WTC11 (cell line): ENCODE results near the gene CHTF8. TPM values are rescaled to one million over a fixed set of nuclear protein-coding genes. Genes with fewer than 3 reads are reported as not detected.

Experiments
- ATAC-seq: fragments of 200-7000 bp; cut with Tn5 transposase; 2 replicates; pipeline ENCODE4 v1.10.0; 2021; ENCODE audit warnings: mild to moderate bottlenecking, moderate library complexity
- CTCF ChIA-PET: fragments of 300-600 bp; sonication (Branson Sonifier 250); formaldehyde crosslinking; loops from one replicate; lab custom pipeline; 2021; ENCODE audit warnings: antibody characterized with exemption; lab: Charles Lee
- POLR2A ChIA-PET: fragments of 350-600 bp; sonication (Branson Sonifier 250); formaldehyde crosslinking; loops from one replicate; lab custom pipeline; 2021; ENCODE audit warnings: antibody characterized with exemption; lab: Charles Lee
- DNase-seq: peaks from one replicate; pipeline ENCODE4 v3.0.0; 2021; ENCODE audit warnings: low spot score
- H3K27ac Mint-ChIP-seq: 2 replicates; pipeline ENCODE4 v1.8.0; 2021; ENCODE audit warnings: mixed read lengths
- H3K27me3 Mint-ChIP-seq: 2 replicates; pipeline ENCODE4 v1.8.0; 2021; ENCODE audit warnings: low read depth, mild to moderate bottlenecking, moderate library complexity, mixed read lengths
- H3K36me3 Mint-ChIP-seq: 2 replicates; pipeline ENCODE4 v1.8.0; 2021; ENCODE audit warnings: mixed read lengths
- H3K4me1 Mint-ChIP-seq: 2 replicates; pipeline ENCODE4 v1.8.0; 2022; ENCODE audit warnings: mixed read lengths
- H3K4me3 Mint-ChIP-seq: 2 replicates; pipeline ENCODE4 v1.8.0; 2021; ENCODE audit warnings: mild to moderate bottlenecking, moderate library complexity, mixed read lengths
- H3K9me3 Mint-ChIP-seq: 2 replicates; pipeline ENCODE4 v1.8.0; 2021; ENCODE audit warnings: mixed read lengths
- CREM ChIP-seq: sonication (generic); formaldehyde crosslinking; IDR thresholded peaks from 2 replicates; pipeline ENCODE4 v1.8.1; 2022; ENCODE audit warnings: mild to moderate bottlenecking, missing genetic modification reagents, moderate library complexity
- ESRRA ChIP-seq: sonication (generic); formaldehyde crosslinking; IDR thresholded peaks from 2 replicates; pipeline ENCODE4 v1.8.1; 2022; ENCODE audit warnings: mild to moderate bottlenecking, missing genetic modification reagents, borderline replicate concordance
- ETV6 ChIP-seq: sonication (generic); formaldehyde crosslinking; IDR thresholded peaks from 2 replicates; pipeline ENCODE4 v1.8.1; 2022; ENCODE audit warnings: mild to moderate bottlenecking, missing genetic modification reagents
- FOXJ3 ChIP-seq: sonication (generic); formaldehyde crosslinking; IDR thresholded peaks from 2 replicates; pipeline ENCODE4 v1.9.0; 2021; ENCODE audit warnings: missing genetic modification reagents, mild to moderate bottlenecking, borderline replicate concordance
- FOXK1 ChIP-seq: sonication (generic); formaldehyde crosslinking; IDR thresholded peaks from 2 replicates; pipeline ENCODE4 v1.8.0; 2022; ENCODE audit warnings: mild to moderate bottlenecking, moderate library complexity, missing genetic modification reagents
- IRF2 ChIP-seq: sonication (generic); formaldehyde crosslinking; IDR thresholded peaks from 2 replicates; pipeline ENCODE4 v1.8.0; 2022; ENCODE audit warnings: low read depth, missing genetic modification reagents, borderline replicate concordance
- KAT7 ChIP-seq: sonication (generic); formaldehyde crosslinking; IDR thresholded peaks from 2 replicates; pipeline ENCODE4 v1.8.1; 2023; ENCODE audit warnings: missing genetic modification reagents, mild to moderate bottlenecking, borderline replicate concordance
- MYBL2 ChIP-seq: sonication (generic); formaldehyde crosslinking; IDR thresholded peaks from 2 replicates; pipeline ENCODE4 v1.8.1; 2023; ENCODE audit warnings: mild to moderate bottlenecking, moderate library complexity, missing genetic modification reagents
- NR1H2 ChIP-seq: sonication (generic); formaldehyde crosslinking; IDR thresholded peaks from 2 replicates; pipeline ENCODE4 v1.9.0; 2021; ENCODE audit warnings: mild to moderate bottlenecking, moderate library complexity, missing genetic modification reagents
- NR3C1 ChIP-seq: sonication (generic); formaldehyde crosslinking; conservative IDR thresholded peaks from 2 replicates; pipeline ENCODE4 v1.8.1; 2023; ENCODE audit warnings: low read depth, mild to moderate bottlenecking, missing genetic modification reagents
- SMAD4 ChIP-seq: sonication (generic); formaldehyde crosslinking; IDR thresholded peaks from 2 replicates; pipeline ENCODE4 v1.8.0; 2022; ENCODE audit warnings: mild to moderate bottlenecking, missing genetic modification reagents
- SOX15 ChIP-seq: fragments of 250-450 bp; sonication (Bioruptor Pico); IDR thresholded peaks from 2 replicates; pipeline ENCODE4 v1.9.0; 2021; ENCODE audit warnings: mild to moderate bottlenecking
- TCF7 ChIP-seq: sonication (generic); formaldehyde crosslinking; IDR thresholded peaks from 2 replicates; pipeline ENCODE4 v1.8.0; 2022; ENCODE audit warnings: mild to moderate bottlenecking, low read depth, missing genetic modification reagents, moderate library complexity
- TEAD1 ChIP-seq: sonication (generic); formaldehyde crosslinking; IDR thresholded peaks from 2 replicates; pipeline ENCODE4 v1.8.0; 2022; ENCODE audit warnings: mild to moderate bottlenecking, missing genetic modification reagents
- ZNF138 ChIP-seq: sonication (generic); formaldehyde crosslinking; conservative IDR thresholded peaks from 2 replicates; pipeline ENCODE4 v1.8.1; 2022; ENCODE audit warnings: mild to moderate bottlenecking, moderate library complexity, missing genetic modification reagents
- ZNF219 ChIP-seq: sonication (generic); formaldehyde crosslinking; IDR thresholded peaks from 2 replicates; pipeline ENCODE4 v1.8.0; 2023; ENCODE audit warnings: missing genetic modification reagents, mild to moderate bottlenecking, borderline replicate concordance
- ZNF232 ChIP-seq: sonication (generic); formaldehyde crosslinking; IDR thresholded peaks from 2 replicates; pipeline ENCODE4 v1.8.0; 2022; ENCODE audit warnings: mild to moderate bottlenecking, missing genetic modification reagents
- ZNF396 ChIP-seq: fragments of 250-450 bp; sonication (Bioruptor Pico); IDR thresholded peaks from 2 replicates; pipeline ENCODE4 v1.8.0; 2021; ENCODE audit warnings: mild to moderate bottlenecking, moderate library complexity, borderline replicate concordance
- ZNF671 ChIP-seq: fragments of 250-450 bp; sonication (Bioruptor Pico); IDR thresholded peaks from 2 replicates; pipeline ENCODE4 v1.8.0; 2021; ENCODE audit warnings: mild to moderate bottlenecking
- total RNA-seq: library from RNA; stranded (reverse); gene quantifications from 3 replicates; pipeline ENCODE4 v1.2.3, GENCODE V29; 2021
- TF ChIP-seq, protein P1 (sequence below): sonication (generic); formaldehyde crosslinking; IDR thresholded peaks from 2 replicates; pipeline ENCODE4 v1.8.1; 2023; ENCODE audit warnings: mild to moderate bottlenecking, missing genetic modification reagents, moderate library complexity
- TF ChIP-seq, protein P2 (sequence below): sonication (generic); formaldehyde crosslinking; IDR thresholded peaks from 2 replicates; pipeline ENCODE4 v1.8.0; 2022; ENCODE audit warnings: mild to moderate bottlenecking, missing genetic modification reagents
- TF ChIP-seq, protein P3 (sequence below): sonication (generic); formaldehyde crosslinking; IDR thresholded peaks from 2 replicates; pipeline ENCODE4 v1.8.0; 2022; ENCODE audit warnings: mild to moderate bottlenecking, missing genetic modification reagents
- TF ChIP-seq, protein P4 (sequence below): fragments of 250-450 bp; sonication (Bioruptor Pico); IDR thresholded peaks from 2 replicates; pipeline ENCODE4 v1.9.0; 2021; ENCODE audit warnings: moderate library complexity, mild to moderate bottlenecking, inconsistent platforms, borderline replicate concordance
- TF ChIP-seq, protein P5 (sequence below): sonication (generic); formaldehyde crosslinking; IDR thresholded peaks from 2 replicates; pipeline ENCODE4 v1.8.1; 2023; ENCODE audit warnings: mild to moderate bottlenecking, missing genetic modification reagents
- TF ChIP-seq, protein P6 (sequence below): sonication (generic); formaldehyde crosslinking; IDR thresholded peaks from 2 replicates; pipeline ENCODE4 v1.8.0; 2022; ENCODE audit warnings: mild to moderate bottlenecking, missing genetic modification reagents
- TF ChIP-seq, protein P7 (sequence below): sonication (generic); formaldehyde crosslinking; IDR thresholded peaks from 2 replicates; pipeline ENCODE4 v1.8.1; 2023; ENCODE audit warnings: mild to moderate bottlenecking, missing genetic modification reagents
- TF ChIP-seq, protein P8 (sequence below): sonication (generic); formaldehyde crosslinking; IDR thresholded peaks from 2 replicates; pipeline ENCODE4 v1.8.1; 2022; ENCODE audit warnings: missing genetic modification reagents, borderline replicate concordance

CHTF8 gene
- total RNA-seq, 1 experiment from 2014 or later, result 115 TPM

DNA sequence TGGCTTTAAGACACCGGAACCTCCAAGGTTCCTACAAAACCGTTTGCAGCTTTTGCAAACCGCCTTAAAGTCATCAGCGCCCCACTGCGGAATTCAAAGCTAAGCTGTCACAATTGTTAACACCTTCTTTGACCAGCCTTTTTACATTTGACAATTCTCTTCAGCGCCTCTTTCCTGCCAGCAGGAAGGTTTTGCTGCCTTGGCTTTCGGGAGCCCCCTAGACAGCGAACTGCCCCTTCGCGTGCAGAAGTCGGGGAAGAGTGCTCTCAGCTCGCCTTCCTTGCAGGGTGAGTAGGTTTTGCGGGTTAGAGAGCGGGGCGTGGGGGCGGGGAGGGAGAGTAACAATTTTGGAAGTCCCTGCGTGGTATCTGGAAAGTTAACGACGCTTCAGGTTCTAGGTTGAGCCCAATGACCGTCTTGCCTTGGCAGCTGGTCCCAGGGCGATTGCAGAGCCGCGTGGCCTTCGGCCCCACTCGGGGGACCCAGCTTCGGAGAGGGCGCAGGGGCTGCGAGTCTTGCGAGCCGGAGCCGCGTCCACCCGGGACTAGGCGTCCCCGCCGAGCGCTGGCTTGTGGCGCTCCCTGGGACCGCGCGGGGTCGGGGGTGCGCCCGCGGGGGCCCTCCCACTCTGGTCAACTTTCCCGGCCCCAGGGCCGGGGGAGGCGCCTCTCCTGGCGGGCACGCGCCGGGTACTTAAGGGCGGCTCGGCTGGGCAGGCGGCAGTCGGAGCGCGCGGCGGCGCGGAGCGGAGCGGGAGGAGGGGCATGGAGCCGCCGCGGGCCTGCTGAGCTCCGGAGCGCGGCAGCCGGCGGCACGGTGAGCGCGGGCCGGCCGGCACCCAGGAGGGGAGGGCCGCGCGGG is 26.7 kb downstream of the CHTF8 start, which contains the start of gene HAS3:
TSS of gene HAS3 (plus strand) at position 153 of the 861 bp plus-strand sequence. CDS start 3,743 bp downstream, outside the sequence.
- H3K27ac Mint-ChIP-seq, result peak within 1 kb of the TSS; percentile 98
- peaks cover 67% of the 10 kb centered on the region for H3K4me1 Mint-ChIP-seq
- peaks cover 14% of the 10 kb centered on the region for H3K36me3 Mint-ChIP-seq
- peaks cover 6% of the 10 kb centered on the region; the same call in 1 of the 2 replicates for H3K27me3 Mint-ChIP-seq
- ATAC-seq, result peak; percentile 25
- ChIA-PET POLR2A (interaction anchor here (0.6 to 1.6 kb wide), 5 partner anchors 16 to 697 kb away, joined by 3 to 6 read pairs (median 4); no protein-coding TSS in a partner anchor), CTCF (interaction anchor here (0.5 to 2.2 kb wide), 17 partner anchors 12 to 577 kb away, joined by 3 to 18 read pairs (median 4); partner anchors contain the start of gene CDH3)
- H3K9me3 Mint-ChIP-seq, result no peaks in the 10 kb centered on the region
- peak; percentile 74 for DNase-seq
- peak within 1 kb of the TSS; percentile 96 for H3K4me3 Mint-ChIP-seq
- TF ChIP-seq SMAD4 (CRISPR knock-in tag), result 0 out of 2 replicates have a peak, but pooled peaks have one; percentile 20
- TF ChIP-seq CREM (CRISPR knock-in tag), result no peak
- TF ChIP-seq, protein P1, sequence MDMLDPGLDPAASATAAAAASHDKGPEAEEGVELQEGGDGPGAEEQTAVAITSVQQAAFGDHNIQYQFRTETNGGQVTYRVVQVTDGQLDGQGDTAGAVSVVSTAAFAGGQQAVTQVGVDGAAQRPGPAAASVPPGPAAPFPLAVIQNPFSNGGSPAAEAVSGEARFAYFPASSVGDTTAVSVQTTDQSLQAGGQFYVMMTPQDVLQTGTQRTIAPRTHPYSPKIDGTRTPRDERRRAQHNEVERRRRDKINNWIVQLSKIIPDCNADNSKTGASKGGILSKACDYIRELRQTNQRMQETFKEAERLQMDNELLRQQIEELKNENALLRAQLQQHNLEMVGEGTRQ (CRISPR knock-in tag), result peak; percentile 12; the same call in 1 of the 2 replicates
- TF ChIP-seq NR1H2 (CRISPR knock-in tag), result no peak
- TF ChIP-seq TCF7 (CRISPR knock-in tag), result no peak
- TF ChIP-seq, protein P2, sequence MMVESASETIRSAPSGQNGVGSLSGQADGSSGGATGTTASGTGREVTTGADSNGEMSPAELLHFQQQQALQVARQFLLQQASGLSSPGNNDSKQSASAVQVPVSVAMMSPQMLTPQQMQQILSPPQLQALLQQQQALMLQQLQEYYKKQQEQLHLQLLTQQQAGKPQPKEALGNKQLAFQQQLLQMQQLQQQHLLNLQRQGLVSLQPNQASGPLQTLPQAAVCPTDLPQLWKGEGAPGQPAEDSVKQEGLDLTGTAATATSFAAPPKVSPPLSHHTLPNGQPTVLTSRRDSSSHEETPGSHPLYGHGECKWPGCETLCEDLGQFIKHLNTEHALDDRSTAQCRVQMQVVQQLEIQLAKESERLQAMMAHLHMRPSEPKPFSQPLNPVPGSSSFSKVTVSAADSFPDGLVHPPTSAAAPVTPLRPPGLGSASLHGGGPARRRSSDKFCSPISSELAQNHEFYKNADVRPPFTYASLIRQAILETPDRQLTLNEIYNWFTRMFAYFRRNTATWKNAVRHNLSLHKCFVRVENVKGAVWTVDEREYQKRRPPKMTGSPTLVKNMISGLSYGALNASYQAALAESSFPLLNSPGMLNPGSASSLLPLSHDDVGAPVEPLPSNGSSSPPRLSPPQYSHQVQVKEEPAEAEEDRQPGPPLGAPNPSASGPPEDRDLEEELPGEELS, result 0 out of 2 replicates have a peak, but pooled peaks have one; percentile 8
- TF ChIP-seq ZNF396 (CRISPR knock-in tag), result no peak
- TF ChIP-seq ZNF138 (CRISPR knock-in tag), result no peak
- TF ChIP-seq, protein P3, sequence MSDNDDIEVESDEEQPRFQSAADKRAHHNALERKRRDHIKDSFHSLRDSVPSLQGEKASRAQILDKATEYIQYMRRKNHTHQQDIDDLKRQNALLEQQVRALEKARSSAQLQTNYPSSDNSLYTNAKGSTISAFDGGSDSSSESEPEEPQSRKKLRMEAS, result no peak; the same call in 1 of the 2 replicates
- TF ChIP-seq, protein P4, sequence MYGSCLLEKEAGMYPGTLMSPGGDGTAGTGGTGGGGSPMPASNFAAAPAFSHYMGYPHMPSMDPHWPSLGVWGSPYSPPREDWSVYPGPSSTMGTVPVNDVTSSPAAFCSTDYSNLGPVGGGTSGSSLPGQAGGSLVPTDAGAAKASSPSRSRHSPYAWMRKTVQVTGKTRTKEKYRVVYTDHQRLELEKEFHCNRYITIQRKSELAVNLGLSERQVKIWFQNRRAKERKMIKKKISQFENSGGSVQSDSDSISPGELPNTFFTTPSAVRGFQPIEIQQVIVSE, result no peak
- TF ChIP-seq, protein P5, sequence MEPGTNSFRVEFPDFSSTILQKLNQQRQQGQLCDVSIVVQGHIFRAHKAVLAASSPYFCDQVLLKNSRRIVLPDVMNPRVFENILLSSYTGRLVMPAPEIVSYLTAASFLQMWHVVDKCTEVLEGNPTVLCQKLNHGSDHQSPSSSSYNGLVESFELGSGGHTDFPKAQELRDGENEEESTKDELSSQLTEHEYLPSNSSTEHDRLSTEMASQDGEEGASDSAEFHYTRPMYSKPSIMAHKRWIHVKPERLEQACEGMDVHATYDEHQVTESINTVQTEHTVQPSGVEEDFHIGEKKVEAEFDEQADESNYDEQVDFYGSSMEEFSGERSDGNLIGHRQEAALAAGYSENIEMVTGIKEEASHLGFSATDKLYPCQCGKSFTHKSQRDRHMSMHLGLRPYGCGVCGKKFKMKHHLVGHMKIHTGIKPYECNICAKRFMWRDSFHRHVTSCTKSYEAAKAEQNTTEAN (CRISPR knock-in tag), result no peak
- TF ChIP-seq ETV6 (CRISPR knock-in tag), result peak; percentile 60; the same call in 1 of the 2 replicates
- TF ChIP-seq FOXJ3, result no peak
- TF ChIP-seq NR3C1 (CRISPR knock-in tag), result no peak
- TF ChIP-seq, protein P6, sequence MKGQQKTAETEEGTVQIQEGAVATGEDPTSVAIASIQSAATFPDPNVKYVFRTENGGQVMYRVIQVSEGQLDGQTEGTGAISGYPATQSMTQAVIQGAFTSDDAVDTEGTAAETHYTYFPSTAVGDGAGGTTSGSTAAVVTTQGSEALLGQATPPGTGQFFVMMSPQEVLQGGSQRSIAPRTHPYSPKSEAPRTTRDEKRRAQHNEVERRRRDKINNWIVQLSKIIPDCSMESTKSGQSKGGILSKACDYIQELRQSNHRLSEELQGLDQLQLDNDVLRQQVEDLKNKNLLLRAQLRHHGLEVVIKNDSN (CRISPR knock-in tag), result peak; percentile 28; the same call in 1 of the 2 replicates
- TF ChIP-seq IRF2, result no peak
- TF ChIP-seq SOX15 (CRISPR knock-in tag), result no peak
- peak; percentile 77 for TF ChIP-seq MYBL2 (CRISPR knock-in tag)
- TF ChIP-seq ESRRA (CRISPR knock-in tag), result no peak
- TF ChIP-seq ZNF671, result peak; percentile 61; the same call in 1 of the 2 replicates
- TF ChIP-seq, protein P7, sequence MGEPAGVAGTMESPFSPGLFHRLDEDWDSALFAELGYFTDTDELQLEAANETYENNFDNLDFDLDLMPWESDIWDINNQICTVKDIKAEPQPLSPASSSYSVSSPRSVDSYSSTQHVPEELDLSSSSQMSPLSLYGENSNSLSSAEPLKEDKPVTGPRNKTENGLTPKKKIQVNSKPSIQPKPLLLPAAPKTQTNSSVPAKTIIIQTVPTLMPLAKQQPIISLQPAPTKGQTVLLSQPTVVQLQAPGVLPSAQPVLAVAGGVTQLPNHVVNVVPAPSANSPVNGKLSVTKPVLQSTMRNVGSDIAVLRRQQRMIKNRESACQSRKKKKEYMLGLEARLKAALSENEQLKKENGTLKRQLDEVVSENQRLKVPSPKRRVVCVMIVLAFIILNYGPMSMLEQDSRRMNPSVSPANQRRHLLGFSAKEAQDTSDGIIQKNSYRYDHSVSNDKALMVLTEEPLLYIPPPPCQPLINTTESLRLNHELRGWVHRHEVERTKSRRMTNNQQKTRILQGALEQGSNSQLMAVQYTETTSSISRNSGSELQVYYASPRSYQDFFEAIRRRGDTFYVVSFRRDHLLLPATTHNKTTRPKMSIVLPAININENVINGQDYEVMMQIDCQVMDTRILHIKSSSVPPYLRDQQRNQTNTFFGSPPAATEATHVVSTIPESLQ (CRISPR knock-in tag), result no peak
- no peak for TF ChIP-seq ZNF219 (CRISPR knock-in tag)
- TF ChIP-seq ZNF232 (CRISPR knock-in tag), result peak; percentile 47
- no peak for TF ChIP-seq KAT7
- TF ChIP-seq TEAD1 (CRISPR knock-in tag), result no peak; the same call in 1 of the 2 replicates
- TF ChIP-seq, protein P8, sequence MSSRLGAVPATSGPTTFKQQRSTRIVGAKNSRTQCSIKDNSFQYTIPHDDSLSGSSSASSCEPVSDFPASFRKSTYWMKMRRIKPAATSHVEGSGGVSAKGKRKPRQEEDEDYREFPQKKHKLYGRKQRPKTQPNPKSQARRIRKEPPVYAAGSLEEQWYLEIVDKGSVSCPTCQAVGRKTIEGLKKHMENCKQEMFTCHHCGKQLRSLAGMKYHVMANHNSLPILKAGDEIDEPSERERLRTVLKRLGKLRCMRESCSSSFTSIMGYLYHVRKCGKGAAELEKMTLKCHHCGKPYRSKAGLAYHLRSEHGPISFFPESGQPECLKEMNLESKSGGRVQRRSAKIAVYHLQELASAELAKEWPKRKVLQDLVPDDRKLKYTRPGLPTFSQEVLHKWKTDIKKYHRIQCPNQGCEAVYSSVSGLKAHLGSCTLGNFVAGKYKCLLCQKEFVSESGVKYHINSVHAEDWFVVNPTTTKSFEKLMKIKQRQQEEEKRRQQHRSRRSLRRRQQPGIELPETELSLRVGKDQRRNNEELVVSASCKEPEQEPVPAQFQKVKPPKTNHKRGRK (CRISPR knock-in tag), result no peak
- TF ChIP-seq FOXK1 (CRISPR knock-in tag), result no peak; the same call in 1 of the 2 replicates
